NCI-H1930 (cell line): ENCODE results near the gene ITGA1.

Experiments
- DNase-seq, 2 experiments: peaks; one replicate each; lab custom pipeline; 2025; lab: John Stamatoyannopoulos, UW

The ITGA1 gene

DNA sequence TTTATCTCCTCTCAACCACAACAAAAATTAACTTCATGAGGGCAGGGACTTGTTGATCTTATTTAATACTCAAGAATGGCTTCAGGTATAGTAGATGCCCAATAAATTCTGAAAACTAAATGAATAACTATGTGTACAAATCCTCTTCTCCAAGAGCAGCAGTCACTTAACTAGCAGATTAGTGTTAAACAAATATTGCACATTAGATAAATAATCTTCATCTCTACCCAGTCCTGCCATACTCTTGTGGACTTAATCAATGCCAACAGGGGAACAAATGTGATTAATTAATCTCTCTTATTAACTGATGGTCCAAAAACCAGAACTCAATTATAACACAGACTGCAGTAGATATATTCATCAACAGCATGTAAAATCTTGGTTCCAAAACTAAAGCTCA is 15.0 kb upstream of the ITGA1 start:
- no peak for DNase-seq

DNA sequence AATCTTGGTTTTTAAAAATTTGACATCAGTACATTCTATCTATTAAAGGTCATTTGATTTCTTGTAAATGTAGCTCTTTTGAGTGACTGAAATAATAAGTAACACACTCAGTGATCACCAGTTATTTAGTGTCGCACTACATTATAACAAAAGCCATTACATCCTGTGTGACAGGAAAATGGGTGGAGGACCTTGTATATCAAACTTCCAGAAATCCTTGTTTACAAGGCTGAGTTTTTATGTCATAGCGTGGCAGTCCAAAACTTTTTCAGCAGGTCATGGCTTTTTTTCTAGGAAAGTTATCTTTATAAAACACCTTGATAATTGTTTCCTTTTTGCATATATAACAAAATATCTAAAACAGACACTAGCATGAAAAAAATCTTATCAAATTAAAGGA is 14.4 kb upstream of the ITGA1 start:
- no peak for DNase-seq

DNA sequence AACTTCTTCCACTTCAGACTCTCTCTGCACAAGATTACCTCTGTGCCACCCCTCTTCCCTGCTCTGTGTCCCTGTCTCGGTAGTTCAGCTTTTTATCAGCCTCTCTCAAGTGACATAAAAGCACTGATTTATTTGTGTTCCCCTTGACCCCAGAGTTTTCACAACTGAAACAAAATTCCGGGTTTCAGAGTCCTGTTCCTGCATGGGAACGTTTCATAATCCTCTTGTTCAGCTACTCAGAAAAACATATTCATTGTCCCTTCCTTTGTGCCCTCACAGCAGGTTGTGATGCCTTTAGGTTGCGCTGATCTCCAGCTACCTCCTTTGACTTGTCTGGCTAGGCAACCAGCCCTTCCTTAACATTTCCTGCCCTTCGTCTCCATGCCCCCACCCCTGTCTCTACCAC is 13.7 kb upstream of the ITGA1 start:
- no peak for DNase-seq

DNA sequence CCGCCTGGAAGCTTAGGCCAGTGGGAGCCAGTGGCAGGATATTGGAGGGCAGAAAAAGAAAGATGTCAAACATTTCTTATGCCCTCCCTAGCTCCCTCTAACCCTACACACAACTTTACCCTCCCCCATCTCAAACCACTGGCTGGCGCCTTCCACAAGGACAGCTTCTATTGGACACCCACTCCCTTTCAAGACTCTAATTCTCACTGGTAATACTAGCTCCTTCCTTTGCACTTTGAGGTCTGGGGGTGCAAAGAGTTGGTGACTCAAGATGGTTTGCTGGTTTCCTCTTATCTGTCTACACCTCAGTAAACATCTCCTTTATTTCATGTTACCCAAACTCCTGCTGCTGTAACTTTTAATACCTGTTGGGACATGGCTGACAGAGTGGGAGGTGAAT is 11.6 kb upstream of the ITGA1 start:
- DNase-seq, result no peak

- no peak for DNase-seq
Measured at GRCh38 chr5:52777186-52777585, 10.5 kb upstream of the ITGA1 start.

- DNase-seq, result no peak
Measured at GRCh38 chr5:52778781-52779180, 8.9 kb upstream of the ITGA1 start.

DNA sequence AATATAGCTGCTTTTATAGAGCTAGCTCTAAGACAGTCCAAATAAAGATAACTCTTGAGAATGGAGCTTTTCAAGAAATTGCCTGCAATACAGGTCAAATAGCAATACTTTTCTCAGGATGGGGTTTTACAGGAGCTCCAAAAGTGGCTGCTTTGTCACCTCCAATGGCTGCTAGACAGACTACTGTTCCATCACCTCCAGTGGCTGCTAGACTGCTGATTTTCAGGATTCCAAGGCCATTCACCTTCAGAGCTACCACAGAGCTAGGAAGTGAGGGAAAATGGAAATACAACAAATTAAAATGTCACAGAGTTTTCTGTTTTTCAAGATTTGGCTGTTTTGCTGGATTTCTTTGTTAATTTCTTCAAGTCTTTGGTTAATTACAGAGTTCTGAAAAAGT is 8.5 kb upstream of the ITGA1 start:
- no peak for DNase-seq

GRCh38 chr5:52783226-52783959 is 4.3 kb upstream of the ITGA1 start:
- DNase-seq, result no peak

GRCh38 chr5:52784737-52785136 is 3.0 kb upstream of the ITGA1 start:
- DNase-seq, result no peak

DNA sequence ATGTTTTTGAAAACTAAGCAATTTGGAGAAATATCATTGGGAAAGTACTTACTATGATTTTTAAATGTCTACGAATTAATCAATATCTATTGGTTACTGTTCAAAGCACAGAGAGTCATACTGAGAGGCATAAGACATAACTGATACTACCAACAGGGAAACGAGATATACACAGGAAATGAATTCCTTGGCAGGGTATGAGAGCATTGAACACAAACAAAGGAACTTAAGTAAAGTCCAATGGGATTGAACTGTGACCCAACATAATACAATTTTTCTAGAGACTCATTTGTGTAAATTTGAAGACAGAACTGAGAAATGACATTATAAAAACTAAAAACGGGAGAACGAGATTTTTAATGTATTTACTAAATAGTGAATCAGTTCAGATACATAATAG is 1.3 kb upstream of the ITGA1 start:
- DNase-seq, result no peak

GRCh38 chr5:52786949-52787599 is 642 bp upstream of the ITGA1 start:
- no peak for DNase-seq

- DNase-seq, result no peak
Measured at GRCh38 chr5:52788505-52788821, 747 bp downstream of the ITGA1 start.

DNA sequence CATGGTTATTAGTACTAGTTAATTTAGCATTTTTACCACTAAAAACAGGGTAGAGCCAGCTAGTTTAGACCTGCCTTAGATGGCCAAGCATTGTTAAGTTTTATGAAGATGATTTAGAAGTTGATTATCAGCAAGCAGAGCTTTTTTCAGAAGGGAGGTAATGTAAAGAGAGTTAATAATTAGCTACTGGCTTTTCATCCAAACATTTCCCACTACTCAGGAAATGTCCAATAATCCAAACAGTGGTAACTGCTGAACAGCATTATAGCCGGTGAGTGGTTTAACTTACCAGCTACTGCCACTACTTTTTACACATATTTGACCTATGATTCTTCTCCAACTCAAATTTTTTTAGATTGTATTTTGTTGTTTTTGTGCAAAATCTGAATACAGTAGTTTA is 1.7 kb downstream of the ITGA1 start:
- DNase-seq, result no peak

- DNase-seq, result no peak
Measured at GRCh38 chr5:52789851-52790250, 2.1 kb downstream of the ITGA1 start.

DNA sequence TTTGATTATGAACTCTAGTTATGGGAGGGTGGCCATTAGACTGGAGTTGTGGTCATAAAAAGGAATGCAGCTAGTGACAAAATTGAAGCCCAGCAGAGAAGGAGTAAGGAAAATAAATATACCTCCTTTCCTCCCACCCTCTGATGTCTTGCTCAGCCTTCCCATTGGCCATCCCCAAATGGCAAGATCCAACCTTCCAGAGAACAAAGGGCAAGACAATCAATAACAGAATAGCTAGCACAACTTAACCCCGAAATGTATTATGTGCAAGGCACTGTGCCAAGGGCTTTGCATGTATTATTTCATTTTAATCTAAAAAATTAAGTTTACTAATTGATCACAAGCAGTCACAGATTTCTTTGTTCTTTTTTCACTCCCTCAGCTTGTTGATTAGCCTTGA is 3.6 kb downstream of the ITGA1 start:
- no peak for DNase-seq

DNA sequence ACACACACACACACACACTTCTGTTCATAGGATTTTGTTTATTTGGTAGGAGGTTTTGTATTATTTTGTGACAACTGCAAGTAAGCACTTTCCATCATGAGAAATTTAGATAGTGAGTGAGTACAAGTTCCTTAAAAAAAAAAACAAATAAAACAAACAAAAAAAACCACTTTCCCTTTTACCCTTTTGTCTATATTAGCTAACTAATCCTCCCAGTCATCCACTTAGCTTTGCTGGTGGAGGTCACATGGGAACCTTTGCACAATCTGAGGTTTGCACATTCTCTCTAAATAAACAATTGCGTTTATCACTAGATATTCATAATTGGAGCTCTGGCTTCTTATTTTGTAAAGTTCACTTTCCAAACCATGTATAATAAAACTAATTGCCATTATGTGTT is 6.8 kb downstream of the ITGA1 start:
- DNase-seq, result no peak

GRCh38 chr5:52796031-52796430 is 8.3 kb downstream of the ITGA1 start:
- DNase-seq, result no peak

GRCh38 chr5:52796516-52797103 is 8.9 kb downstream of the ITGA1 start:
- no peak for DNase-seq

- DNase-seq, result no peak
Measured at GRCh38 chr5:52798938-52799337, 11.2 kb downstream of the ITGA1 start.

- no peak for DNase-seq
Measured at GRCh38 chr5:52799358-52799982, 11.8 kb downstream of the ITGA1 start.

GRCh38 chr5:52799983-52800393 is 12.3 kb downstream of the ITGA1 start:
- DNase-seq, result peak; percentile 74 to 85

DNA sequence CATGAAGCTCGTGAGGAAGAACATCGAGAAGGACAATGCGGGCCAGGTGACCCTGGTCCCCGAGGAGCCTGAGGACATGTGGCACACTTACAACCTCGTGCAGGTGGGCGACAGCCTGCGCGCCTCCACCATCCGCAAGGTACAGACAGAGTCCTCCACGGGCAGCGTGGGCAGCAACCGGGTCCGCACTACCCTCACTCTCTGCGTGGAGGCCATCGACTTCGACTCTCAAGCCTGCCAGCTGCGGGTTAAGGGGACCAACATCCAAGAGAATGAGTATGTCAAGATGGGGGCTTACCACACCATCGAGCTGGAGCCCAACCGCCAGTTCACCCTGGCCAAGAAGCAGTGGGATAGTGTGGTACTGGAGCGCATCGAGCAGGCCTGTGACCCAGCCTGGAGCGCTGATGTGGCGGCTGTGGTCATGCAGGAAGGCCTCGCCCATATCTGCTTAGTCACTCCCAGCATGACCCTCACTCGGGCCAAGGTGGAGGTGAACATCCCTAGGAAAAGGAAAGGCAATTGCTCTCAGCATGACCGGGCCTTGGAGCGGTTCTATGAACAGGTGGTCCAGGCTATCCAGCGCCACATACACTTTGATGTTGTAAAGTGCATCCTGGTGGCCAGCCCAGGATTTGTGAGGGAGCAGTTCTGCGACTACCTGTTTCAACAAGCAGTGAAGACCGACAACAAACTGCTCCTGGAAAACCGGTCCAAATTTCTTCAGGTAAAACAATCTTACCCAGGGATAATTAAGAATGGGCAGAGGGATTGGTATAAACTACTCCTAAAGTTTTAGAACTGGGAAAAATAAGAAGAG is 12.9 kb downstream of the ITGA1 start:
- peak in 1 of 2 experiments; percentile 4 for DNase-seq
